Cardiac muscle cell (in vitro differentiated cells and primary cell): ENCODE results near the gene BCL3. TPM values are rescaled to one million over a fixed set of nuclear protein-coding genes. Genes with fewer than 3 reads are reported as not detected.

Experiments used
- DNase-seq, 2 donors: peaks; one replicate each; pipeline versions ENCODE4 v3.0.0 to v3.0.0-alpha.2; 2010 to 2017; ENCODE audit warnings: low read depth in 1 of 2, low spot score in 1 of 2
- H3K27ac ChIP-seq: fragments of 200-600 bp; sonication (generic); 2 replicates; pipeline ENCODE4 v1.5.1; 2016
- H3K27me3 ChIP-seq: fragments of 200-600 bp; sonication (generic); 2 replicates; pipeline ENCODE4 v1.6.0; 2016; ENCODE audit warnings: control low read depth
- H3K36me3 ChIP-seq: fragments of 200-600 bp; sonication (generic); 2 replicates; pipeline ENCODE4 v1.5.1; 2016; ENCODE audit warnings: control low read depth
- H3K4me1 ChIP-seq: fragments of 200-600 bp; sonication (generic); 2 replicates; pipeline ENCODE4 v1.8.1; 2017; ENCODE audit warnings: low read depth, mild to moderate bottlenecking, mixed run types
- H3K4me3 ChIP-seq: fragments of 200-600 bp; sonication (generic); 2 replicates; pipeline ENCODE4 v1.5.1; 2016; ENCODE audit warnings: mild to moderate bottlenecking
- H3K9me3 ChIP-seq: fragments of 200-600 bp; sonication (generic); 2 replicates; pipeline ENCODE4 v1.5.1; 2017; ENCODE audit warnings: low read depth, mild to moderate bottlenecking, control low read depth
- CTCF ChIP-seq: IDR thresholded peaks from 2 replicates; pipeline ENCODE4 v1.5.1; 2012; ENCODE audit warnings: low read depth, mild to moderate bottlenecking, low read length
- polyA plus RNA-seq: library from polyadenylated mRNA; unstranded; fragments of >200 nt; fragmentation: Nextera tagmentation; extraction: Ambion mirVana; gene quantifications from 2 replicates; pipeline ENCODE4 v1.2.1, GENCODE V29; 2016
- total RNA-seq: library from RNA; depleted of rRNA; stranded (reverse); fragments of >200 nt; gene quantifications from 2 replicates; pipeline ENCODE4 v1.2.3, GENCODE V29; 2016

The BCL3 gene
- total and polyA plus RNA-seq, 2 experiments from 2014 or later, result 12.4 to 15.3 TPM

GRCh38 chr19:44752123-44752815, 3.8 kb downstream of the BCL3 start:
- Histone ChIP-seq H3K27ac (no peak overlapping the region), H3K27me3 (peaks cover 3% of the 10 kb centered on the region), H3K4me3 (no peak overlapping the region), H3K4me1 (peaks cover 14% of the 10 kb centered on the region), H3K9me3 (no peaks in the 10 kb centered on the region), H3K36me3 (no peaks in the 10 kb centered on the region)
- no peak for DNase-seq
- no peak for TF ChIP-seq CTCF

GRCh38 chr19:44752816-44753625, 4.5 kb downstream of the BCL3 start:
- H3K4me1 ChIP-seq, result peaks cover 14% of the 10 kb centered on the region

GRCh38 chr19:44753626-44753931, 5.1 kb downstream of the BCL3 start:
- no peaks in the 10 kb centered on the region for H3K9me3 ChIP-seq
- H3K27ac ChIP-seq, result peak overlapping the region; percentile 26
- TF ChIP-seq CTCF, result no peak
- no peak for DNase-seq
- no peaks in the 10 kb centered on the region for H3K36me3 ChIP-seq
- peak overlapping the region; percentile 22 for H3K4me3 ChIP-seq
- H3K27me3 ChIP-seq, result peaks cover 3% of the 10 kb centered on the region
- H3K4me1 ChIP-seq, result peaks cover 18% of the 10 kb centered on the region

More at GRCh38 chr19:44752816-44753625, 4.5 kb downstream of the BCL3 start:
- no peaks in the 10 kb centered on the region for H3K36me3 ChIP-seq
- peak; percentile 77 to 100 for DNase-seq
- peak overlapping the region; percentile 22 for H3K4me3 ChIP-seq
- peaks cover 3% of the 10 kb centered on the region for H3K27me3 ChIP-seq
- H3K27ac ChIP-seq, result peak overlapping the region; percentile 26
- no peaks in the 10 kb centered on the region for H3K9me3 ChIP-seq
- TF ChIP-seq CTCF, result no peak

- H3K27me3 ChIP-seq, result peaks cover 3% of the 10 kb centered on the region
- H3K27ac ChIP-seq, result peak overlapping the region; percentile 26
Measured at GRCh38 chr19:44753932-44754749, 5.6 kb downstream of the BCL3 start.

More at GRCh38 chr19:44753932-44754749, 5.6 kb downstream of the BCL3 start:
- peak; percentile 87 to 96 for DNase-seq
- peak; percentile 5 for TF ChIP-seq CTCF
- Histone ChIP-seq H3K4me1 (peaks cover 19% of the 10 kb centered on the region), H3K4me3 (peak overlapping the region; percentile 22), H3K9me3 (no peaks in the 10 kb centered on the region), H3K36me3 (no peaks in the 10 kb centered on the region)
